ENCODE data around the gene PRDM10.

DNA sequence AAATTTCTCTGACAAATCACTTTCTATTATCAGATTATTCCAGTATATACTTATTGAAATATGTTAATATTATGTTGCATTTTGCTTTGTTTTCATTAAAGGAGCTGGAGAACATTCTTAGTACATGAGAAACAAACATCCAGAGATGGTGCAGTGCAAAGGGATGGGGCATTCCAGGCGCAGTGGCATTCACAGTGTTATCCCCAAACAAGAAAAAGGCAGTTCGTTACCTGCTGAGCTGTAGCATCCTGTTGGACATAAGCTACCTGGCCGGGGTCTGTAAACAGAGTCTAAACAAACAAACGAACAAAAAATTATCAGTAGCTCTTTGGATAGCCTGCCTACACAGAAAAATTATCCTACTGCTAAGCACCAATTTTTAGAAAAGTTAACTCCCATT lies 47.4 kb downstream of the PRDM10 start:
- TF ChIP-seq, protein P1, sequence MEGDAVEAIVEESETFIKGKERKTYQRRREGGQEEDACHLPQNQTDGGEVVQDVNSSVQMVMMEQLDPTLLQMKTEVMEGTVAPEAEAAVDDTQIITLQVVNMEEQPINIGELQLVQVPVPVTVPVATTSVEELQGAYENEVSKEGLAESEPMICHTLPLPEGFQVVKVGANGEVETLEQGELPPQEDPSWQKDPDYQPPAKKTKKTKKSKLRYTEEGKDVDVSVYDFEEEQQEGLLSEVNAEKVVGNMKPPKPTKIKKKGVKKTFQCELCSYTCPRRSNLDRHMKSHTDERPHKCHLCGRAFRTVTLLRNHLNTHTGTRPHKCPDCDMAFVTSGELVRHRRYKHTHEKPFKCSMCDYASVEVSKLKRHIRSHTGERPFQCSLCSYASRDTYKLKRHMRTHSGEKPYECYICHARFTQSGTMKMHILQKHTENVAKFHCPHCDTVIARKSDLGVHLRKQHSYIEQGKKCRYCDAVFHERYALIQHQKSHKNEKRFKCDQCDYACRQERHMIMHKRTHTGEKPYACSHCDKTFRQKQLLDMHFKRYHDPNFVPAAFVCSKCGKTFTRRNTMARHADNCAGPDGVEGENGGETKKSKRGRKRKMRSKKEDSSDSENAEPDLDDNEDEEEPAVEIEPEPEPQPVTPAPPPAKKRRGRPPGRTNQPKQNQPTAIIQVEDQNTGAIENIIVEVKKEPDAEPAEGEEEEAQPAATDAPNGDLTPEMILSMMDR (IDR thresholded peaks at IDR 0.05 in 2 of 3, conservative IDR thresholded peaks at IDR 0.05 in 1 of 3; ENCODE audit: borderline replicate concordance in 1 of 3, insufficient read depth in 1 of 3, low read depth in 2 of 3, low read length in 2 of 3) = no peak
- TF ChIP-seq CEBPB (IDR thresholded peaks at IDR 0.05; ENCODE audit: low read depth) (no peak), EZH2phosphoT487 (IDR thresholded peaks at IDR 0.05; ENCODE audit: borderline replicate concordance) (no peak), POLR2AphosphoS5 (IDR thresholded peaks at IDR 0.05; ENCODE audit: low read depth, low read length) (no peak), POLR2A (IDR thresholded peaks at IDR 0.05; ENCODE audit: borderline replicate concordance, extremely low read depth, insufficient read depth, insufficient read length) (no peak), SIN3A (IDR thresholded peaks at IDR 0.05; ENCODE audit: low read depth) (no peak), RAD21 (IDR thresholded peaks at IDR 0.05; ENCODE audit: low read depth) (no peak), EGR1 (IDR thresholded peaks at IDR 0.05; ENCODE audit: low read depth) (no peak), SRF (IDR thresholded peaks at IDR 0.05; ENCODE audit: low read depth) (no peak), TCF7L2 (IDR thresholded peaks at IDR 0.05; ENCODE audit: borderline replicate concordance, extremely low read depth, insufficient read depth, insufficient read length) (no peak), ZNF274 (IDR thresholded peaks at IDR 0.05; ENCODE audit: low read depth, low read length) (no peak)
